PC-9 (cell line): Measurements from ENCODE around the gene CD19. TPM values are rescaled to one million over a fixed set of nuclear protein-coding genes. Genes with fewer than 3 reads are reported as not detected.

Source experiments
- BruUV-seq: library from RNA; stranded (reverse); fragments of 400-500 nt; replicated peaks from 2 replicates; lab custom pipeline; 2021; lab: Mats Ljungman, UMichigan
- CTCF ChIA-PET: fragments of 300-600 bp; sonication (Branson Sonifier 250); formaldehyde crosslinking; loops from one replicate; lab custom pipeline; 2022; ENCODE audit warnings: antibody characterized with exemption; lab: Charles Lee
- POLR2A ChIA-PET: fragments of 300-600 bp; sonication (Branson Sonifier 250); formaldehyde crosslinking; loops from one replicate; lab custom pipeline; 2022; ENCODE audit warnings: antibody characterized with exemption; ENCODE audit not compliant: unreplicated experiment; lab: Charles Lee
- DNase-seq, 2 experiments: peaks; one replicate each; pipeline versions ENCODE4 v3.0.0 to v3.0.0-alpha.2; 2015 to 2022; ENCODE audit warnings: mixed read lengths in 1 of 2
- H2AFZ ChIP-seq: fragments of 200-600 bp; sonication (generic); 2 replicates; pipeline ENCODE4 v1.8.1; 2017; ENCODE audit warnings: antibody characterized with exemption
- H3F3A ChIP-seq: fragments of 200-600 bp; sonication (generic); 2 replicates; pipeline ENCODE4 v1.8.1; 2017; ENCODE audit warnings: antibody characterized with exemption, mild to moderate bottlenecking, low read depth; ENCODE audit not compliant: insufficient read depth
- H3K27ac ChIP-seq: fragments of 200-600 bp; sonication (generic); 2 replicates; pipeline ENCODE4 v1.6.1; 2016; ENCODE audit warnings: mixed run types
- H3K27me3 ChIP-seq: fragments of 200-600 bp; sonication (generic); 2 replicates; pipeline ENCODE4 v1.6.1; 2016; ENCODE audit warnings: low read depth, mixed run types; ENCODE audit not compliant: insufficient read depth
- H3K36me3 ChIP-seq: fragments of 200-600 bp; sonication (generic); 2 replicates; pipeline ENCODE4 v1.6.1; 2016; ENCODE audit warnings: low read depth, mixed run types
- H3K4me1 ChIP-seq: fragments of 200-600 bp; sonication (generic); replicated peaks from 2 replicates; pipeline ENCODE4 v1.6.1; 2016; ENCODE audit warnings: mixed run types; ENCODE audit not compliant: insufficient read depth
- H3K4me2 ChIP-seq: fragments of 200-600 bp; sonication (generic); 2 replicates; pipeline ENCODE4 v1.6.1; 2017; ENCODE audit warnings: mixed run types
- H3K4me3 ChIP-seq: fragments of 200-600 bp; sonication (generic); 2 replicates; pipeline ENCODE4 v1.6.1; 2016; ENCODE audit warnings: mixed run types
- H3K79me2 ChIP-seq: fragments of 200-600 bp; sonication (generic); 2 replicates; pipeline ENCODE4 v1.6.1; 2017; ENCODE audit warnings: low read depth, mixed run types
- H3K9me2 ChIP-seq: fragments of 200-600 bp; sonication (generic); 2 replicates; pipeline ENCODE4 v1.8.1; 2017; ENCODE audit warnings: mild to moderate bottlenecking; ENCODE audit not compliant: insufficient read depth
- H3K9me3 ChIP-seq: fragments of 200-600 bp; sonication (generic); 2 replicates; pipeline ENCODE4 v1.8.1; 2016; ENCODE audit warnings: low read depth; ENCODE audit not compliant: insufficient read depth
- H4K20me1 ChIP-seq: fragments of 200-600 bp; sonication (generic); 2 replicates; pipeline ENCODE4 v1.8.1; 2017; ENCODE audit not compliant: insufficient read depth
- CTCF ChIP-seq: fragments of 200-600 bp; sonication (generic); conservative IDR thresholded peaks from 2 replicates; pipeline ENCODE4 v1.6.1; 2017; ENCODE audit warnings: mixed run types, antibody characterized with exemption, mild to moderate bottlenecking, moderate library complexity
- EZH2 ChIP-seq: fragments of 200-600 bp; sonication (generic); IDR thresholded peaks from 2 replicates; pipeline ENCODE4 v1.8.0; 2017; ENCODE audit warnings: antibody characterized with exemption, low read depth
- intact Hi-C: fragments of 100-400 bp; cut with micrococcal nuclease; formaldehyde crosslinking; loops from one replicate; pipeline ENCODE4 v1.10.0; 2022; ENCODE audit not compliant: unreplicated experiment
- total RNA-seq: library from RNA; stranded (reverse); gene quantifications from 2 replicates; pipeline ENCODE4 v1.2.3, GENCODE V29; 2021

The CD19 gene
- total RNA-seq, 1 experiment from 2014 or later = not detected

- Histone ChIP-seq H3K27ac (no peak overlapping the region), H2AFZ (no peak overlapping the region), H3K4me1 (no peaks in the 10 kb centered on the region), H3K4me2 (no peak overlapping the region), H3K9me2 (no peaks in the 10 kb centered on the region), H4K20me1 (no peaks in the 10 kb centered on the region), H3K36me3 (no peaks in the 10 kb centered on the region), H3K4me3 (no peak overlapping the region), H3K9me3 (no peaks in the 10 kb centered on the region), H3K27me3 (no peaks in the 10 kb centered on the region), H3F3A (peaks cover 17% of the 10 kb centered on the region; the same call in 1 of the 2 replicates), H3K79me2 (no peaks in the 10 kb centered on the region)
- TF ChIP-seq EZH2 (no peak), CTCF (no peak)
- no TSS peak for BruUV-seq
- intact Hi-C loops = no loop called here
- CTCF ChIA-PET = no interaction called here
- POLR2A ChIA-PET = no interaction called here
- DNase-seq = no peak
These were observed 769 bp downstream of the CD19 start for GRCh38 chr16:28932339-28933141.

GRCh38 chr16:28933171-28933570 is 1.4 kb downstream of the CD19 start:
- intact Hi-C loops = no loop called here
- Histone ChIP-seq H4K20me1 (no peaks in the 10 kb centered on the region), H3K27me3 (no peaks in the 10 kb centered on the region), H3K36me3 (no peaks in the 10 kb centered on the region), H3K4me3 (no peak overlapping the region), H3K9me2 (no peaks in the 10 kb centered on the region), H3K4me2 (no peak overlapping the region), H3K27ac (no peak overlapping the region), H2AFZ (no peak overlapping the region), H3K9me3 (no peaks in the 10 kb centered on the region), H3F3A (peaks cover 17% of the 10 kb centered on the region; the same call in 1 of the 2 replicates), H3K4me1 (no peaks in the 10 kb centered on the region), H3K79me2 (no peaks in the 10 kb centered on the region)
- TF ChIP-seq CTCF = no peak
- TF ChIP-seq EZH2 = no peak
- no TSS peak for BruUV-seq
- no peak for DNase-seq
- CTCF ChIA-PET = no interaction called here
- POLR2A ChIA-PET = no interaction called here

GRCh38 chr16:28935346-28935745 is 3.6 kb downstream of the CD19 start:
- ChIA-PET POLR2A (interaction anchor here (0.9 kb wide), 1 partner anchor 15 kb away, joined by 4 read pairs; the partner anchor contains the start of gene NFATC2IP), CTCF (no interaction called here)
- no TSS peak for BruUV-seq

More at GRCh38 chr16:28935346-28935745, 3.6 kb downstream of the CD19 start:
- H4K20me1 ChIP-seq = no peaks in the 10 kb centered on the region
- H3K9me2 ChIP-seq = no peaks in the 10 kb centered on the region
- H3K9me3 ChIP-seq = no peaks in the 10 kb centered on the region
- TF ChIP-seq EZH2 = no peak
- no peak for TF ChIP-seq CTCF
- no peak overlapping the region for H3K27ac ChIP-seq
- no peak overlapping the region for H2AFZ ChIP-seq
- H3K4me3 ChIP-seq = no peak overlapping the region
- DNase-seq = no peak
- H3K36me3 ChIP-seq = no peaks in the 10 kb centered on the region
- H3K27me3 ChIP-seq = no peaks in the 10 kb centered on the region
- H3F3A ChIP-seq = peaks cover 17% of the 10 kb centered on the region; the same call in 1 of the 2 replicates
- H3K4me2 ChIP-seq = no peak overlapping the region
- no peaks in the 10 kb centered on the region for H3K79me2 ChIP-seq
- H3K4me1 ChIP-seq = no peaks in the 10 kb centered on the region
- intact Hi-C loops = no loop called here
